HG03139 (cell line): ENCODE measurements around the gene PACC1.
"Not testable (repeated sequence)": the region's sequence is repeated elsewhere in the genome, so short reads cannot be mapped to it uniquely, and the experiment has no call there.

Experiments used
- ATAC-seq: cut with Tn5 transposase; IDR thresholded peaks from one replicate; pipeline ENCODE4 v1.9.1; 2021; ENCODE audit not compliant: unreplicated experiment

The PACC1 gene

DNA sequence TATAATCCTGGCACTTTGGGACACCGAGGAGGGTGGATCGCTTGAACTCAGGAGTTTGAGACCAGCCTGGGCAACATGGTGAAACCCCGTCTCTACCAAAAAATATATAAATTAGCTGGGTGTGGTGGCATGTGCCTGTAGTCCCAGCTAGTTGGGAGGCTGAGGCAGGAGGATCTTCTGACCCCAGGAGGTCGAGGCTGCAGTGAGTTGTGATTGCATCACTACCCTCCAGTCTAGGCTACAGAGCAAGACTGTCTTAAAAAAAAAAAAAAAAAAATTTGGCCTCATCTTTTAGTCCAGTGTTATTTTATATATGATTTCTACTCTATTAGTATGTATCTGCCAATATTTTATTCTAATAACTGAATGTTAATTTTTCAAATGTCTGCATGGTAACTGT, 69.8 kb downstream of the PACC1 start:
- no peak for ATAC-seq

DNA sequence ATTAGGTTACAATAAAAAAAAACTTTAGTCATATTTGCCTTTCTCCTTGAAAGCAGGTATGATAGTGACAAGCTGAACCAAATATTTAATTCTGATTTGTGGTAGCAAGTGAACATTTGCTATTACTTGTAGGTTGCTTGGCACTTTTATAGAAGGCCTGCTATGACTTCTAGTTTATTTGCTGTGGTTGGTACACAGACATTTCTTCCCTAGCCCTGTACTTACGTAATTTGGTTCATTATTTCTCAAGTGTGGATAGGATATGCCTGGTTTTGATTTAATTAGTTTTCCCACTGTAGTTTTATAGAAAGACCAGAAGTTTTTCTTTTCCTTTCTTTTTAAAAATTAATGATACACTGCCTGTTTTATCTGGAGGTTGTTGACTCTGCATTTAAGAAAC, 73.6 kb downstream of the PACC1 start:
- no peak for ATAC-seq

DNA sequence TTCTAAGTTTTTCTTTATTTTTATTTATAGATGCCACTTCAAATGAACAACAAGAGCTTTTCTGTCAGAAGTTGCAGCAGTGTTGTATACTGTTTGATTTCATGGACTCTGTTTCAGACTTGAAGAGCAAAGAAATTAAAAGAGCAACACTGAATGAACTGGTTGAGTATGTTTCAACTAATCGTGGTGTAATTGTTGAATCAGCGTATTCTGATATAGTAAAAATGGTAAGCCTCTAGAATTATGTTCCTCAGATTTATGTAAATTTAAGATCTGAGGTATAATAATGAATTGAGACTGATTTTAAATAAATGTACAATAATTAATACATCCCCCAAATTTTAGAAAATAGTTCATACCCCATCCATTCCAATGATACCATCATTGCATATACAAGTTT, 85.6 kb downstream of the PACC1 start:
- no peak for ATAC-seq

DNA sequence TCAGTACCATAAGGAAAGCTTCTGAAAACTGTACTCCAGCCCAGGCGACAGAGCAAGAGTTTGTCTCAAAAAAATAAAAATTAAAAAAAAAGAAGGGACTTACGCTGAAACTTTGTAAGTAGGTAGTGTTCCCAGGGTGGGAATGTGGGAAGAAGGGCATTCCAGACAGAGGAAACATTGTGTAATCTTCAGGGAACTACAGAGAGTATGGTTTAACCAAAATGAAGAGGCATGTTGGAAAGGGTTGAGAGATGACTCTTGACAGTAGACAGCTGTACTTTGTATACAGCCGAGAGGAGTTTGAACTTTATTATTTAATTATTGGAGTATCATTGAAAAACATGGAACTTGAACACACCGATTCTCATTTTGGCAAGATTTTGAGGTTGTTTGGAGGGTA, 86.4 kb downstream of the PACC1 start:
- ATAC-seq, result no peak

DNA sequence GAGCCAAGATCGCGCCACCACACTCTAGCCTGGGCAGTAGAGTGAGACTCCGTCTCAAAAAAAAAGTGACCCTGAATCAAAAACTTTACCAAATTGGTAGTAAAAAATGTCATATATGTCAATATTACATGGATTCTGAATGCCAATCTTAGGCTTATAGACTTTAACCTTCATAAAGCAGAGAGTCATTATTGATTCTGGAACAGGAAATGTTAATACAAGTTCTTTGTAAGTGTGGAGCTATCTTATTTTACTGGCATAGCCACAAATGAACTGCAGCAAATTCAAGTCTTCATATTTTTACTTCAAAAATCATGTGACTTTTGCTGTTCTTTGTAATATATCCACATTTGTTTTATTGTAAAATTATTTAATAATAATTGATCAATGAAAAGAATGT, 88.1 kb downstream of the PACC1 start:
- ATAC-seq, result no peak

- ATAC-seq, result no peak
These were observed 91.6 kb downstream of the PACC1 start for GRCh38 chr1:212323066-212323465.

DNA sequence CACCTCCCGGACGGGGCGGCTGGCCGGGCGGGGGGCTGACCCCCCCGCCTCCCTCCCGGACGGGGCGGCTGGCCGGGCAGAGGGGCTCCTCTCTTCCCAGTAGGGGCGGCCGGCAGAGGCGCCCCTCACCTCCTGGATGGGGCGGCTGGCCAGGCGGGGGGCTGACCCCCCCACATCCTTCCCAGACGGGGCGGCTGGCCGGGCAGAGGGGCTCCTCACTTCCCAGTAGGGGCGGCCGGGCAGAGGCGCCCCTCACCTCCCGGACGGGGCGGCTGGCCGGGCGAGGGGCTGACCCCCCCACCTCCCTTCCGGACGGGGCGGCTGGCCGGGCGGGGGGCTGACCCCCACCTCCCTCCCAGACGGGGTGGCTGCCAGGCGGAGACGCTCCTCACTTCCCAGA, 93.7 kb downstream of the PACC1 start:
- not testable (repeated sequence) for ATAC-seq

DNA sequence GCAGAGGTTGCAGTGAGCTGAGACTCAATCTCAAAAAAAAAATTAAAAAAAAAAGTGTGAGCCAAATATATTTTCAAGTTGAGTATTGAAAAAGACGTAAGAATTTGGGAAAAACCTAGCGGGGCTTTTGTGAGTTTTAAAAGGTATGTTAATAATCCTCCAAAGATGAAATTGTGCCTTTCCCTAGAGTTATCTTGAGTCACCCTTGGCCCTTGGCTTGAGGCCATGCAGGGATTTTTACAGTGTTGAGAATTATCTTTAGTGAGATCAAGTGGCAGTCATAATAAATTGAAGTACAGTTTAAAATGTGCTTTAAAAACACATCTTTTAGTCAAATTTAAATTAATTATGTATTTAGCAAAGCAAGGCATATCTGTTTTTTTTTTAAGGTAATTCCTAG, 96.8 kb downstream of the PACC1 start:
- no peak for ATAC-seq

- no peak for ATAC-seq
These were observed 98.8 kb downstream of the PACC1 start for GRCh38 chr1:212315907-212316306.

GRCh38 chr1:212315184-212315583, 99.5 kb downstream of the PACC1 start:
- no peak for ATAC-seq
